Measurements from ENCODE around the gene ST6GALNAC4. TPM values are rescaled to one million over a fixed set of nuclear protein-coding genes. Genes with fewer than 3 reads are reported as not detected.
A peak's percentile ranks its signal among the peaks of the same experiment; 100 is the strongest.

Gene ST6GALNAC4
- total RNA-seq, 1 experiment from 2014 or later, result 12.8 TPM

GRCh38 chr9:127930231-127931091, 13.6 kb upstream of the ST6GALNAC4 start, which contains the start of gene PIP5KL1:
Gene PIP5KL1, minus strand, starts transcription at chr9:127930777. Its CDS starts 25 bp downstream, at chr9:127930752.
- DNase-seq (ENCODE audit: low spot score), result peak; percentile 81

GRCh38 chr9:127929625-127929979, 12.8 kb upstream of the ST6GALNAC4 start:
- no peak for DNase-seq (ENCODE audit: low spot score)

GRCh38 chr9:127928676-127929624, 12.1 kb upstream of the ST6GALNAC4 start:
- DNase-seq (ENCODE audit: low spot score), result no peak

- DNase-seq (ENCODE audit: low spot score), result no peak
Measured at GRCh38 chr9:127927988-127928675, 11.3 kb upstream of the ST6GALNAC4 start.

GRCh38 chr9:127927201-127927987, 10.6 kb upstream of the ST6GALNAC4 start:
- no peak for DNase-seq (ENCODE audit: low spot score)

GRCh38 chr9:127926906-127927200, 10.0 kb upstream of the ST6GALNAC4 start:
- DNase-seq (ENCODE audit: low spot score), result no peak

GRCh38 chr9:127925959-127926905, 9.4 kb upstream of the ST6GALNAC4 start:
- no peak for DNase-seq (ENCODE audit: low spot score)

GRCh38 chr9:127924736-127925444, 8.0 kb upstream of the ST6GALNAC4 start:
- DNase-seq (ENCODE audit: low spot score), result no peak

GRCh38 chr9:127923771-127924170, 6.9 kb upstream of the ST6GALNAC4 start:
- no peak for DNase-seq (ENCODE audit: low spot score)

GRCh38 chr9:127923046-127923445, 6.2 kb upstream of the ST6GALNAC4 start:
- no peak for DNase-seq (ENCODE audit: low spot score)

- DNase-seq (ENCODE audit: low spot score), result no peak
Measured at GRCh38 chr9:127921557-127922120, 4.8 kb upstream of the ST6GALNAC4 start.

- DNase-seq (ENCODE audit: low spot score), result no peak
Measured at GRCh38 chr9:127920794-127921193, 4.0 kb upstream of the ST6GALNAC4 start.

- DNase-seq (ENCODE audit: low spot score), result peak; percentile 99
Measured at GRCh38 chr9:127919253-127919815, 2.5 kb upstream of the ST6GALNAC4 start.

- peak; percentile 48 for DNase-seq (ENCODE audit: low spot score)
Measured at GRCh38 chr9:127918183-127919107, 1.6 kb upstream of the ST6GALNAC4 start.

- DNase-seq (ENCODE audit: low spot score), result no peak
Measured at GRCh38 chr9:127917603-127918002, 762 bp upstream of the ST6GALNAC4 start.

- no peak for DNase-seq (ENCODE audit: low spot score)
Measured at GRCh38 chr9:127915801-127916719, 781 bp downstream of the ST6GALNAC4 start.
